Endodermal cell (in vitro differentiated cells): Measurements from ENCODE around the gene LYSMD1. TPM values are rescaled to one million over a fixed set of nuclear protein-coding genes. Genes with fewer than 3 reads are reported as not detected.

Experiments used
- DNase-seq: peaks from one replicate; pipeline ENCODE4 v3.0.0-alpha.2; 2017
- H3K27ac ChIP-seq: 2 replicates; pipeline ENCODE4 v1.5.1; 2013; ENCODE audit warnings: mild to moderate bottlenecking, low read depth, low read length, moderate library complexity
- H3K27me3 ChIP-seq: 2 replicates; pipeline ENCODE4 v1.6.1; 2013; ENCODE audit warnings: mild to moderate bottlenecking, low read length, moderate library complexity; ENCODE audit not compliant: insufficient read depth, control insufficient read depth, poor library complexity, severe bottlenecking
- H3K36me3 ChIP-seq: 2 replicates; pipeline ENCODE4 v1.7.0; 2013; ENCODE audit warnings: mild to moderate bottlenecking, low read length, moderate library complexity; ENCODE audit not compliant: control insufficient read depth, insufficient read depth
- H3K4me1 ChIP-seq: one replicate; pipeline ENCODE4 v1.7.0; 2013; ENCODE audit warnings: low read length; ENCODE audit not compliant: control insufficient read depth, insufficient read depth
- H3K4me3 ChIP-seq: 2 replicates; pipeline ENCODE4 v1.5.1; 2013; ENCODE audit warnings: mild to moderate bottlenecking, low read length, moderate library complexity
- H3K9ac ChIP-seq: 2 replicates; pipeline ENCODE4 v1.6.1; 2013; ENCODE audit warnings: mild to moderate bottlenecking, low read length, moderate library complexity; ENCODE audit not compliant: poor library complexity, severe bottlenecking; ENCODE audit errors: extremely low read depth
- H3K9me3 ChIP-seq: 2 replicates; pipeline ENCODE4 v1.6.1; 2013; ENCODE audit warnings: mild to moderate bottlenecking, low read length, moderate library complexity; ENCODE audit not compliant: control insufficient read depth
- H3K27ac Mint-ChIP-seq: 2 replicates; pipeline ENCODE4 v1.8.0; 2020; ENCODE audit warnings: mixed read lengths
- H3K27me3 Mint-ChIP-seq: 2 replicates; pipeline ENCODE4 v1.8.0; 2021; ENCODE audit warnings: mild to moderate bottlenecking, mixed read lengths; ENCODE audit not compliant: insufficient read depth
- H3K36me3 Mint-ChIP-seq: 2 replicates; pipeline ENCODE4 v1.8.0; 2020; ENCODE audit warnings: low read depth, mixed read lengths
- H3K4me1 Mint-ChIP-seq: 2 replicates; pipeline ENCODE4 v1.8.0; 2020; ENCODE audit warnings: mixed read lengths
- H3K4me3 Mint-ChIP-seq: 2 replicates; pipeline ENCODE4 v1.8.0; 2020; ENCODE audit warnings: mild to moderate bottlenecking, moderate library complexity, mixed read lengths
- H3K9me3 Mint-ChIP-seq: 2 replicates; pipeline ENCODE4 v1.8.0; 2020; ENCODE audit warnings: mild to moderate bottlenecking, mixed read lengths
- WGBS, 2 experiments: methylation state at CpG; one replicate each; pipeline versions ENCODE4 v1.1.5 to v1.1.7; 2013; ENCODE audit warnings: missing lambda C conversion rate in 2 of 2, mixed read lengths in 1 of 2; ENCODE audit not compliant: insufficient coverage in 1 of 2, insufficient read length in 1 of 2; 5-methylcytosine and 5-hydroxymethylcytosine counted together
- total RNA-seq, 2 donors: library from RNA; stranded (reverse); fragmentation: NEBNext Ultra II Directional in 1 of 2; extraction: Animal tissue kit (Norgen Biotek cat#: 25700) in 1 of 2; gene quantifications; 2 replicates in 1 of 2; 3 replicates in 1 of 2; pipeline ENCODE4 v1.2.1, GENCODE V29; 2021
- TF ChIP-seq, protein P1 (sequence below): fragments of 200-600 bp; sonication (generic); conservative IDR thresholded peaks from 2 replicates; pipeline ENCODE4 v1.5.0; 2021; ENCODE audit warnings: antibody characterized with exemption, mild to moderate bottlenecking

The LYSMD1 gene
- total RNA-seq, 2 donors from 2014 or later = 9.1 to 13.0 TPM

DNA sequence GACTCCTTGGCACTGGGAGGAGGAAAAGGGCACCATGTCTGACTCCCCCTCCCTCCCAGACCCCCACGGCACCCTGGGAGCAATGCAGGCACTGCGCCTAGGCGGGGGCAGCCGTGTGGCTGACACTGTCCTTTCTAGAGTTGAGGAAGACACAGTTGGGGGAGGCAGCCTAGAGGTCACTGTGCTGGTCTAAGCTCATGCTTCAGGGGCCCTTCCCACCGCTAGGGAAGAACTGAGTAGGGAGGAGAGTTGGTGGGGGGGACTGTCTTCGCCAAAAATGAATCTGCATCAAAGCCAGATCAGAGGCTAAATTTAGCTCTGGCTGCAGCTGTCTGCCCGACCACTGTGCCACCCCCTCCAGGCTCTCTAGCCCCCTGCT lies 22.7 kb downstream of the LYSMD1 start:
- H3K27me3 ChIP-seq = no peaks in the 10 kb centered on the region
- no peak overlapping the region for H3K9ac ChIP-seq
- TF ChIP-seq, protein P1, sequence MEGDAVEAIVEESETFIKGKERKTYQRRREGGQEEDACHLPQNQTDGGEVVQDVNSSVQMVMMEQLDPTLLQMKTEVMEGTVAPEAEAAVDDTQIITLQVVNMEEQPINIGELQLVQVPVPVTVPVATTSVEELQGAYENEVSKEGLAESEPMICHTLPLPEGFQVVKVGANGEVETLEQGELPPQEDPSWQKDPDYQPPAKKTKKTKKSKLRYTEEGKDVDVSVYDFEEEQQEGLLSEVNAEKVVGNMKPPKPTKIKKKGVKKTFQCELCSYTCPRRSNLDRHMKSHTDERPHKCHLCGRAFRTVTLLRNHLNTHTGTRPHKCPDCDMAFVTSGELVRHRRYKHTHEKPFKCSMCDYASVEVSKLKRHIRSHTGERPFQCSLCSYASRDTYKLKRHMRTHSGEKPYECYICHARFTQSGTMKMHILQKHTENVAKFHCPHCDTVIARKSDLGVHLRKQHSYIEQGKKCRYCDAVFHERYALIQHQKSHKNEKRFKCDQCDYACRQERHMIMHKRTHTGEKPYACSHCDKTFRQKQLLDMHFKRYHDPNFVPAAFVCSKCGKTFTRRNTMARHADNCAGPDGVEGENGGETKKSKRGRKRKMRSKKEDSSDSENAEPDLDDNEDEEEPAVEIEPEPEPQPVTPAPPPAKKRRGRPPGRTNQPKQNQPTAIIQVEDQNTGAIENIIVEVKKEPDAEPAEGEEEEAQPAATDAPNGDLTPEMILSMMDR = no peak
- peaks cover 27% of the 10 kb centered on the region for H3K4me1 Mint-ChIP-seq
- H3K27ac Mint-ChIP-seq = no peak overlapping the region
- H3K27me3 Mint-ChIP-seq = peaks cover 6% of the 10 kb centered on the region
- H3K36me3 Mint-ChIP-seq = peaks cover 16% of the 10 kb centered on the region
- 71% methylated on average over 7 of the region's 7 CpGs; no CpG with 5 or more reads in 1 of the 2 experiments for WGBS, 2 experiments
- H3K36me3 ChIP-seq = peaks cover 22% of the 10 kb centered on the region
- no peaks in the 10 kb centered on the region for H3K9me3 ChIP-seq
- H3K4me3 ChIP-seq = no peak overlapping the region
- H3K4me3 Mint-ChIP-seq = no peak overlapping the region
- H3K9me3 Mint-ChIP-seq = no peaks in the 10 kb centered on the region
- no peaks in the 10 kb centered on the region for H3K4me1 ChIP-seq
- DNase-seq = peak; percentile 49
- H3K27ac ChIP-seq = no peak overlapping the region

DNA sequence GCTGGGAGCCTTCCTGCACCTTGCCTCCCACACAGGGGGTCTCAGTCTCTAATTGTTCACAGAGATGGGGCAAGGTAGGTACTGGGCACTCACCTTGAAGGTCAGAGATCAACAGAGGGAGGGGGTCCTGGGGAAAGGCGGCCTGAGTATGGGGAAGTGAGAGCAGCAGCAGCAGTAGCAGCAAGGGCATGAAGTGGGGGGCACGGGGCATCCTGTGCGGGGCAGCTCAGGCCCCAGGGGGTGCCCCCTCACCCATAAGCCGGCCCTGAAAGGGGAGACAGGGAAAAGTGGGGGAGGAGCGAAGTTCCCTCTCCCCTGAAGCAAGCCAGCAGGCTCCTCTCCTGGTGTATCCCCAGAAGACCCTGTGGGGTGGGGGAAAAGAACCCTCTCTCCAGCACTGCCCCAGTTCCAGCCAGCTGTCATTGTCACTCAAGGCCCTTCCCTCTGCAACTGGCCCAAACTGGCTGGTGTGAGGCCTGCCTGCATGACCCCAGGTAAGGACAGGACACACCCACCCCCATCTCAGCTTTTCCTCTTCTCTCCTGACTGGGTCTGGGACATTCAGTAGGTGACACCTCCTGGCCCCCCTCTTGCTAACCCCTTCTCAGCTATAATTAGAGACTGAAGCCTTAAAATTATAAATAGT lies 23.2 kb downstream of the LYSMD1 start:
- TF ChIP-seq, protein P1 = no peak
- no peak overlapping the region for H3K27ac Mint-ChIP-seq
- H3K36me3 Mint-ChIP-seq = peaks cover 19% of the 10 kb centered on the region
- Histone ChIP-seq H3K27me3 (no peaks in the 10 kb centered on the region), H3K9ac (no peak overlapping the region), H3K4me1 (no peaks in the 10 kb centered on the region), H3K36me3 (peaks cover 26% of the 10 kb centered on the region), H3K27ac (no peak overlapping the region), H3K4me3 (no peak overlapping the region), H3K9me3 (no peaks in the 10 kb centered on the region)
- H3K4me3 Mint-ChIP-seq = no peak overlapping the region
- peaks cover 27% of the 10 kb centered on the region for H3K4me1 Mint-ChIP-seq
- 80% methylated on average over 5 of the region's 5 CpGs; no CpG with 5 or more reads in 1 of the 2 experiments for WGBS, 2 experiments
- DNase-seq = no peak
- H3K9me3 Mint-ChIP-seq = no peaks in the 10 kb centered on the region
- H3K27me3 Mint-ChIP-seq = peaks cover under 1% of the 10 kb centered on the region

DNA sequence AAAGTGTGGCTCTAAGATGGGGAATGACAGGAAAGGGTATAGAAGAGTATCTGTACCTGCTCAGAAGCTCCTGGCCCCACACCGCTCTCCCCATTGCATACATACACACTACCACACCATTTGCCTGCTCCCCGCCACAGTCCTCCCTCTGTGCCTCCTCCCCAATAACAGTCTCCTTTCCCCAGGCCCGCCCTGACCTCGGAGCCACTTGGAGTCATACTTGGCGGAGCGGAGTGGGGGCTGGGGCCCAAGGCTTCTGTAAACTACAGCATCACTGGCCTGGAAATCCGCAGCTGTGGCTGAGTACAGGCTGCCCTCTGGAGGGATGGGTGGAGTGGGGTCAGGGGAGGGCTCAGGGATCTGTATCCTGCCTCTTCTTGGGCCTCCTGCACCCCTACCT lies 27.9 kb downstream of the LYSMD1 start:
- H3K9ac ChIP-seq = no peak overlapping the region
- H3K27ac Mint-ChIP-seq = no peak overlapping the region
- H3K4me1 ChIP-seq = no peaks in the 10 kb centered on the region
- no peak for DNase-seq
- no peak overlapping the region for H3K4me3 Mint-ChIP-seq
- H3K9me3 ChIP-seq = no peaks in the 10 kb centered on the region
- H3K4me3 ChIP-seq = no peak overlapping the region
- no peaks in the 10 kb centered on the region for H3K9me3 Mint-ChIP-seq
- H3K27ac ChIP-seq = no peak overlapping the region
- TF ChIP-seq, protein P1 = no peak
- 96 to 100% methylated on average over 1 to 7 of the region's 7 CpGs for WGBS, 2 experiments
- H3K36me3 Mint-ChIP-seq = peaks cover 51% of the 10 kb centered on the region
- H3K27me3 Mint-ChIP-seq = peaks cover 14% of the 10 kb centered on the region
- H3K36me3 ChIP-seq = peaks cover 49% of the 10 kb centered on the region
- H3K4me1 Mint-ChIP-seq = no peaks in the 10 kb centered on the region
- no peaks in the 10 kb centered on the region for H3K27me3 ChIP-seq
